Loucy (cell line): ENCODE data around the gene TAPBP.

Experiments
- H2AFZ ChIP-seq: fragments of 200-600 bp; sonication (generic); 2 replicates; pipeline ENCODE4 v1.6.0; 2016; ENCODE audit warnings: antibody characterized with exemption, mild to moderate bottlenecking, low read length, moderate library complexity
- H3F3A ChIP-seq: fragments of 200-600 bp; 2 replicates; pipeline ENCODE4 v1.6.0; 2016; ENCODE audit warnings: antibody characterized with exemption, low read depth, mild to moderate bottlenecking
- H3K27me3 ChIP-seq: fragments of 200-600 bp; sonication (generic); 2 replicates; pipeline ENCODE4 v1.6.1; 2014; ENCODE audit warnings: low read length, mild to moderate bottlenecking; ENCODE audit not compliant: insufficient read depth, poor library complexity, severe bottlenecking
- H3K36me3 ChIP-seq: fragments of 200-600 bp; sonication (generic); 2 replicates; pipeline ENCODE4 v1.6.1; 2016; ENCODE audit warnings: low read length; ENCODE audit not compliant: insufficient read depth
- H3K4me1 ChIP-seq: fragments of 200-600 bp; sonication (generic); 2 replicates; pipeline ENCODE4 v1.5.1; 2014; ENCODE audit warnings: low read length, mild to moderate bottlenecking; ENCODE audit not compliant: insufficient read depth, poor library complexity, severe bottlenecking
- H3K4me2 ChIP-seq: fragments of 200-600 bp; sonication (generic); 2 replicates; pipeline ENCODE4 v1.6.0; 2014; ENCODE audit warnings: antibody characterized with exemption, low read length, low read depth, mild to moderate bottlenecking; ENCODE audit not compliant: poor library complexity, severe bottlenecking
- H3K4me3 ChIP-seq: fragments of 200-600 bp; sonication (generic); 2 replicates; pipeline ENCODE4 v1.5.1; 2014; ENCODE audit warnings: low read length, mild to moderate bottlenecking, mixed read lengths; ENCODE audit not compliant: poor library complexity, severe bottlenecking
- H3K79me2 ChIP-seq: fragments of 200-600 bp; sonication (generic); 2 replicates; pipeline ENCODE4 v1.6.1; 2014; ENCODE audit warnings: low read length; ENCODE audit not compliant: insufficient read depth
- H3K9ac ChIP-seq: fragments of 200-600 bp; sonication (generic); 2 replicates; pipeline ENCODE4 v1.6.0; 2014; ENCODE audit warnings: mild to moderate bottlenecking, low read depth, low read length, moderate library complexity; ENCODE audit not compliant: poor library complexity, severe bottlenecking
- H3K9me2 ChIP-seq: fragments of 200-600 bp; sonication (generic); replicated peaks from 2 replicates; pipeline ENCODE4 v1.6.1; 2016; ENCODE audit warnings: low read depth, low read length, mixed read lengths
- H3K9me3 ChIP-seq: fragments of 200-600 bp; sonication (generic); 2 replicates; pipeline ENCODE4 v1.6.1; 2014; ENCODE audit warnings: mild to moderate bottlenecking, antibody characterized with exemption, low read length, low read depth; ENCODE audit not compliant: insufficient read depth
- H4K20me1 ChIP-seq: fragments of 200-600 bp; sonication (generic); 2 replicates; pipeline ENCODE4 v1.6.0; 2014; ENCODE audit warnings: antibody characterized with exemption, low read length, mild to moderate bottlenecking; ENCODE audit not compliant: insufficient read depth, poor library complexity, severe bottlenecking
- EZH2phosphoT487 ChIP-seq: fragments of 200-600 bp; IDR thresholded peaks from 2 replicates; pipeline ENCODE4 v1.6.1; 2018; ENCODE audit warnings: antibody characterized with exemption, mild to moderate bottlenecking, moderate library complexity, borderline replicate concordance
- TF ChIP-seq, protein P1 (sequence below): fragments of 200-600 bp; sonication (generic); conservative IDR thresholded peaks from 2 replicates; pipeline ENCODE4 v1.5.1; 2014; ENCODE audit warnings: mild to moderate bottlenecking, antibody characterized with exemption, low read length

TAPBP gene

GRCh38 chr6:33298773-33299236 lies 15.1 kb downstream of the TAPBP start, which contains the start of gene RGL2:
Gene RGL2, minus strand, starts transcription at chr6:33298942. Its CDS starts 332 bp downstream, at chr6:33298610.
- Histone ChIP-seq H3F3A (peaks cover 10% of the 10 kb centered on the region), H4K20me1 (peaks cover 3% of the 10 kb centered on the region), H3K4me1 (peaks cover 10% of the 10 kb centered on the region), H3K36me3 (peaks cover 3% of the 10 kb centered on the region; the same call in 1 of the 2 replicates), H3K9me2 (no peaks in the 10 kb centered on the region), H3K27me3 (no peaks in the 10 kb centered on the region), H3K4me3 (peak within 1 kb of the TSS; percentile 94), H2AFZ (peak within 1 kb of the TSS; percentile 73), H3K9ac (peak within 1 kb of the TSS; percentile 93), H3K4me2 (peak within 1 kb of the TSS; percentile 89), H3K9me3 (no peaks in the 10 kb centered on the region), H3K79me2 (peaks cover 44% of the 10 kb centered on the region)
- TF ChIP-seq, protein P1, sequence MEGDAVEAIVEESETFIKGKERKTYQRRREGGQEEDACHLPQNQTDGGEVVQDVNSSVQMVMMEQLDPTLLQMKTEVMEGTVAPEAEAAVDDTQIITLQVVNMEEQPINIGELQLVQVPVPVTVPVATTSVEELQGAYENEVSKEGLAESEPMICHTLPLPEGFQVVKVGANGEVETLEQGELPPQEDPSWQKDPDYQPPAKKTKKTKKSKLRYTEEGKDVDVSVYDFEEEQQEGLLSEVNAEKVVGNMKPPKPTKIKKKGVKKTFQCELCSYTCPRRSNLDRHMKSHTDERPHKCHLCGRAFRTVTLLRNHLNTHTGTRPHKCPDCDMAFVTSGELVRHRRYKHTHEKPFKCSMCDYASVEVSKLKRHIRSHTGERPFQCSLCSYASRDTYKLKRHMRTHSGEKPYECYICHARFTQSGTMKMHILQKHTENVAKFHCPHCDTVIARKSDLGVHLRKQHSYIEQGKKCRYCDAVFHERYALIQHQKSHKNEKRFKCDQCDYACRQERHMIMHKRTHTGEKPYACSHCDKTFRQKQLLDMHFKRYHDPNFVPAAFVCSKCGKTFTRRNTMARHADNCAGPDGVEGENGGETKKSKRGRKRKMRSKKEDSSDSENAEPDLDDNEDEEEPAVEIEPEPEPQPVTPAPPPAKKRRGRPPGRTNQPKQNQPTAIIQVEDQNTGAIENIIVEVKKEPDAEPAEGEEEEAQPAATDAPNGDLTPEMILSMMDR = no peak
- TF ChIP-seq EZH2phosphoT487 = no peak

DNA sequence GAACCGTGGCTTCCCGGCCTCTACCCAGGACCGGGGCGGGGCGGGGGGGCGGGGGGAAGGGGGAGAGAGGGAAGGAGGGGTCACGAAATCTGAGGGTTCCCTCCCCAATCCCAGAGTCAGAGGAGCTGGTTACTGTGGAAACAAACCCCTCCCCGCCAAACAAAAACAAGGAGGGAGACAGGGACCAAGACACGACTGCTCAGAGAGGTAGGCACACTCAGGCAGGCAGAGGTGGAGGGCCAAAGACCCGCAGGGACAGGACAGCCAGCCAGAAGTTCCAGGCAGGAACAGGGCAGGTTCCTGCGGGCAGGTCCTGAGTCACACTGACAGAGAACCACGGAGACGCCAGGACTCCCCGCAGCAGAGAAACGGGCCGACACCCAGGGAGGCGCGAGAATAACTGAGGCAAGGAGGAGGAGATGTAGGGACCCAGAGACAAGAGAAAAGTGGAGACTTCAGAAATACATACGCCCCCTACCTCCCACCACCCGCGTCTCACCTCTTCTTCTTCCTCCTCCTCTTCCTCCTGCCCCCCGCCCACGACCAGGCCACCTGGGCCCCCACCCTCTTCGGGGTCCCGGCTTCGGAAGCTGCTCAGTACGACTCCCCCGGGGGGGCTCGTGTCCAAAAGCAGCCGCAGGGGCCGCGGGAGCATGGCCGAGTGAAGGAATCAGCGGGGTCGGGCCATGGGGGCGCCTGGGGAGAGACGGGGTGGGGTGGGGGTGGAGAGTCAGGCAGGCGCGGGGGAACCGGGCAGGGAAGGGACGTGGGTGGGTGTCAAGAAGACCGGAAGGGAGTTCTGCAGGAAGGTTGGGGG lies 15.7 kb downstream of the TAPBP start:
- peak overlapping the region; percentile 73 for H2AFZ ChIP-seq
- no peaks in the 10 kb centered on the region for H3K9me2 ChIP-seq
- TF ChIP-seq, protein P1 = peak; percentile 49
- TF ChIP-seq EZH2phosphoT487 = no peak

GRCh38 chr6:33297406-33297955 lies 16.4 kb downstream of the TAPBP start:
- no peak for TF ChIP-seq EZH2phosphoT487
- TF ChIP-seq, protein P1 = no peak
- H3K79me2 ChIP-seq = peaks cover 41% of the 10 kb centered on the region
- peak overlapping the region; percentile 94 for H3K4me3 ChIP-seq
- peaks cover 10% of the 10 kb centered on the region for H3F3A ChIP-seq
- no peaks in the 10 kb centered on the region for H3K27me3 ChIP-seq
- H2AFZ ChIP-seq = no peak overlapping the region
- peaks cover 10% of the 10 kb centered on the region for H3K4me1 ChIP-seq
- no peaks in the 10 kb centered on the region for H3K9me2 ChIP-seq
- peak overlapping the region; percentile 93 for H3K9ac ChIP-seq
- peak overlapping the region; percentile 89 for H3K4me2 ChIP-seq
- H3K9me3 ChIP-seq = no peaks in the 10 kb centered on the region
- peaks cover 3% of the 10 kb centered on the region for H4K20me1 ChIP-seq
- no peaks in the 10 kb centered on the region; the same call in 1 of the 2 replicates for H3K36me3 ChIP-seq

More for the DNA sequence above, 15.7 kb downstream of the TAPBP start:
- no peaks in the 10 kb centered on the region for H3K9me3 ChIP-seq
- peaks cover 10% of the 10 kb centered on the region for H3K4me1 ChIP-seq
- peaks cover 3% of the 10 kb centered on the region for H4K20me1 ChIP-seq
- peaks cover 41% of the 10 kb centered on the region for H3K79me2 ChIP-seq
- peak overlapping the region; percentile 93 for H3K9ac ChIP-seq
- H3K4me3 ChIP-seq = peak overlapping the region; percentile 94
- peaks cover 10% of the 10 kb centered on the region for H3F3A ChIP-seq
- H3K27me3 ChIP-seq = no peaks in the 10 kb centered on the region
- no peaks in the 10 kb centered on the region; the same call in 1 of the 2 replicates for H3K36me3 ChIP-seq
- H3K4me2 ChIP-seq = peak overlapping the region; percentile 89
